Measurements from ENCODE around the gene MUC13.

DNA sequence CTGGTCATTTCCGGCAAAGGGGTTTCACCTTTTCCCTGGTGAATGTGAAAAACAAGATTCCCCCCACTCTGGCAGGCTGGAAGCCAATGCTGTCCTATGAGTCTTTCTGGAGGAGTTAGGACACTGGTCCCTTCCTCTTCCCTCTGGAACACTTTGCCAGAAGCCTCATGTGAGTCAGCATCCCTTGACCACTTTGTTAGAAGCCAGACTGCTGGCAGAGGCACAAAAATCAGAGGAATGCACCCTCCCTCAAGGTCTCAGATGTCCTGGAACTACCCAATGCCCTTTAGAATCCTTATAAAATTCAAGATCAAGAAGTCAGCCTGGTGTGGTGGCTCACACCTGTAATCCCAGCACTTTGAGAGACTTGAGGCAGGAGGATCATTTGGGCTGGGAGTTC lies 74.0 kb downstream of the MUC13 start:
- TF ChIP-seq CTCF (IDR thresholded peaks at IDR 0.05; ENCODE audit: poor library complexity), result no peak
- TF ChIP-seq EZH2phosphoT487 (IDR thresholded peaks at IDR 0.05; ENCODE audit: low read depth, severe bottlenecking, unreplicated experiment), result no peak
- TF ChIP-seq EZH2 (IDR thresholded peaks at IDR 0.05; ENCODE audit: borderline replicate concordance), result no peak

Data from hepatocyte (in vitro differentiated cells).